HEK293 (cell line): Measurements from ENCODE around the gene ZNF423.

Experiments used
- BCL6B ChIP-seq: fragments of 450-650 bp; formaldehyde crosslinking; IDR thresholded peaks from 2 replicates; pipeline ENCODE4 v1.5.1; 2017; ENCODE audit warnings: missing biosample characterization, missing genetic modification characterization
- CTCF ChIP-seq: fragments of 450-650 bp; formaldehyde crosslinking; IDR thresholded peaks from 2 replicates; pipeline ENCODE4 v1.5.1; 2016; ENCODE audit warnings: missing biosample characterization, missing genetic modification characterization
- HIC1 ChIP-seq: fragments of 450-650 bp; formaldehyde crosslinking; IDR thresholded peaks from 2 replicates; pipeline ENCODE4 v1.5.1; 2016; ENCODE audit warnings: missing biosample characterization, missing genetic modification characterization
- KLF1 ChIP-seq: fragments of 450-650 bp; formaldehyde crosslinking; IDR thresholded peaks from 2 replicates; pipeline ENCODE4 v1.5.1; 2016; ENCODE audit warnings: missing biosample characterization, missing genetic modification characterization
- MEIS1 ChIP-seq: sonication (generic); formaldehyde crosslinking; IDR thresholded peaks from 2 replicates; pipeline ENCODE4 v1.8.1; 2022; ENCODE audit warnings: missing genetic modification reagents, mild to moderate bottlenecking, borderline replicate concordance
- REPIN1 ChIP-seq: fragments of 450-650 bp; formaldehyde crosslinking; IDR thresholded peaks from 2 replicates; pipeline ENCODE4 v1.5.1; 2017; ENCODE audit warnings: missing biosample characterization, missing genetic modification characterization, low read depth
- SALL2 ChIP-seq: fragments of 450-650 bp; formaldehyde crosslinking; IDR thresholded peaks from 2 replicates; pipeline ENCODE4 v1.5.0; 2017; ENCODE audit warnings: missing biosample characterization, mild to moderate bottlenecking, missing genetic modification characterization, borderline replicate concordance
- TSHZ1 ChIP-seq: fragments of 450-650 bp; formaldehyde crosslinking; IDR thresholded peaks from 2 replicates; pipeline ENCODE4 v1.5.1; 2016; ENCODE audit warnings: missing biosample characterization, missing genetic modification characterization, borderline replicate concordance
- ZNF174 ChIP-seq: fragments of 450-650 bp; formaldehyde crosslinking; IDR thresholded peaks from 2 replicates; pipeline ENCODE4 v1.5.0; 2017; ENCODE audit warnings: missing biosample characterization, mild to moderate bottlenecking, missing genetic modification characterization
- ZNF311 ChIP-seq: fragments of 450-650 bp; formaldehyde crosslinking; IDR thresholded peaks from 2 replicates; pipeline ENCODE4 v1.5.1; 2017; ENCODE audit warnings: missing biosample characterization, missing genetic modification characterization, borderline replicate concordance
- ZNF707 ChIP-seq: fragments of 450-650 bp; formaldehyde crosslinking; IDR thresholded peaks from 2 replicates; pipeline ENCODE4 v1.5.1; 2016; ENCODE audit warnings: missing biosample characterization, missing genetic modification characterization

GRCh38 chr16:49855280-49855821 is 561 bp downstream of the ZNF423 start:
- 0 out of 2 replicates have a peak, but pooled peaks have one; percentile 36 for TF ChIP-seq CTCF (tag by site-specific recombination)
- no peak for TF ChIP-seq MEIS1
- no peak for TF ChIP-seq ZNF174 (tag by site-specific recombination)
- TF ChIP-seq REPIN1 (tag by site-specific recombination) = no peak
- no peak for TF ChIP-seq ZNF707
- no peak for TF ChIP-seq SALL2 (tag by site-specific recombination)
- no peak for TF ChIP-seq HIC1
- no peak for TF ChIP-seq BCL6B (tag by site-specific recombination)
- no peak for TF ChIP-seq KLF1
- no peak for TF ChIP-seq ZNF311
- no peak for TF ChIP-seq TSHZ1
